Ectodermal cell (in vitro differentiated cells): ENCODE measurements around the gene CTNND1.

ENCODE experiments used
- H3K27ac ChIP-seq: 2 replicates; pipeline ENCODE4 v1.7.0; 2013; ENCODE audit warnings: mild to moderate bottlenecking, low read depth, low read length; ENCODE audit not compliant: insufficient read depth, poor library complexity, severe bottlenecking
- H3K27me3 ChIP-seq: 2 replicates; pipeline ENCODE4 v1.7.0; 2013; ENCODE audit warnings: mild to moderate bottlenecking, low read length; ENCODE audit not compliant: insufficient read depth, control insufficient read depth, poor library complexity, severe bottlenecking
- H3K36me3 ChIP-seq: one replicate; pipeline ENCODE4 v1.7.0; 2013; ENCODE audit warnings: low read length; ENCODE audit not compliant: control insufficient read depth, insufficient read depth
- H3K4me1 ChIP-seq: one replicate; pipeline ENCODE4 v1.7.0; 2013; ENCODE audit warnings: low read length; ENCODE audit not compliant: control insufficient read depth, insufficient read depth
- H3K4me3 ChIP-seq: 2 replicates; pipeline ENCODE4 v1.7.0; 2013; ENCODE audit warnings: low read depth, low read length, control low read depth; ENCODE audit not compliant: insufficient read depth
- H3K9me3 ChIP-seq: 2 replicates; pipeline ENCODE4 v1.7.0; 2013; ENCODE audit warnings: mild to moderate bottlenecking, low read length, moderate library complexity; ENCODE audit not compliant: control insufficient read depth
- WGBS, 2 experiments: methylation state at CpG; one replicate each; pipeline ENCODE4 v1.1.7; 2013; ENCODE audit warnings: missing lambda C conversion rate in 2 of 2; 5-methylcytosine and 5-hydroxymethylcytosine counted together

The CTNND1 gene

GRCh38 chr11:57735619-57736298 lies 25.8 kb upstream of the CTNND1 start:
- WGBS, 2 experiments = 78 to 80% methylated on average over 3 of the region's 3 CpGs
- H3K36me3 ChIP-seq = peaks cover 4% of the 10 kb centered on the region

GRCh38 chr11:57741132-57742086 lies 20.2 kb upstream of the CTNND1 start, which contains the start of gene SELENOH:
Gene SELENOH (plus strand): TSS chr11:57741491. CDS start chr11:57741596, 105 bp downstream.
- peak within 1 kb of the TSS; percentile 97 for H3K4me3 ChIP-seq
- no peaks in the 10 kb centered on the region for H3K27me3 ChIP-seq
- WGBS, 2 experiments = 1% methylated on average over 75 of the region's 75 CpGs
- peaks cover 32% of the 10 kb centered on the region for H3K36me3 ChIP-seq
- no peaks in the 10 kb centered on the region for H3K9me3 ChIP-seq
- no peaks in the 10 kb centered on the region for H3K4me1 ChIP-seq
- H3K27ac ChIP-seq = peak within 1 kb of the TSS; percentile 89

More at GRCh38 chr11:57735619-57736298, 25.8 kb upstream of the CTNND1 start:
- no peak overlapping the region for H3K4me3 ChIP-seq
- no peaks in the 10 kb centered on the region for H3K4me1 ChIP-seq
- H3K27ac ChIP-seq = no peak overlapping the region
- H3K27me3 ChIP-seq = no peaks in the 10 kb centered on the region
- no peaks in the 10 kb centered on the region for H3K9me3 ChIP-seq

GRCh38 chr11:57742087-57742452 lies 19.5 kb upstream of the CTNND1 start:
- H3K27ac ChIP-seq = no peak overlapping the region
- no peaks in the 10 kb centered on the region for H3K9me3 ChIP-seq
- 5 to 7% methylated on average over 10 of the region's 10 CpGs for WGBS, 2 experiments
- peak overlapping the region; percentile 97 for H3K4me3 ChIP-seq
- H3K27me3 ChIP-seq = no peaks in the 10 kb centered on the region
- H3K36me3 ChIP-seq = peaks cover 32% of the 10 kb centered on the region
- H3K4me1 ChIP-seq = no peaks in the 10 kb centered on the region

GRCh38 chr11:57744357-57744756 lies 17.2 kb upstream of the CTNND1 start:
- H3K36me3 ChIP-seq = peaks cover 28% of the 10 kb centered on the region
- H3K9me3 ChIP-seq = no peaks in the 10 kb centered on the region
- H3K4me3 ChIP-seq = no peak overlapping the region
- no peaks in the 10 kb centered on the region for H3K4me1 ChIP-seq
- WGBS, 2 experiments = 87 to 95% methylated on average over 2 of the region's 2 CpGs
- no peaks in the 10 kb centered on the region for H3K27me3 ChIP-seq
- H3K27ac ChIP-seq = no peak overlapping the region

- H3K9me3 ChIP-seq = no peaks in the 10 kb centered on the region
- no peaks in the 10 kb centered on the region for H3K27me3 ChIP-seq
- H3K4me1 ChIP-seq = no peaks in the 10 kb centered on the region
- H3K36me3 ChIP-seq = peaks cover 28% of the 10 kb centered on the region
- H3K4me3 ChIP-seq = no peak overlapping the region
- H3K27ac ChIP-seq = no peak overlapping the region
- 91 to 97% methylated on average over 5 of the region's 5 CpGs for WGBS, 2 experiments
These were observed 16.4 kb upstream of the CTNND1 start for GRCh38 chr11:57745206-57745605.

GRCh38 chr11:57746920-57747319 lies 14.7 kb upstream of the CTNND1 start:
- H3K9me3 ChIP-seq = no peaks in the 10 kb centered on the region
- H3K4me3 ChIP-seq = no peak overlapping the region
- H3K27me3 ChIP-seq = no peaks in the 10 kb centered on the region
- H3K27ac ChIP-seq = no peak overlapping the region
- peaks cover 28% of the 10 kb centered on the region for H3K36me3 ChIP-seq
- WGBS, 2 experiments = 83 to 86% methylated on average over 1 of the region's 1 CpG
- H3K4me1 ChIP-seq = no peaks in the 10 kb centered on the region

- Histone ChIP-seq H3K4me1 (no peaks in the 10 kb centered on the region), H3K4me3 (no peak overlapping the region), H3K9me3 (no peaks in the 10 kb centered on the region), H3K36me3 (no peaks in the 10 kb centered on the region), H3K27me3 (no peaks in the 10 kb centered on the region), H3K27ac (no peak overlapping the region)
These were observed 10.4 kb upstream of the CTNND1 start for GRCh38 chr11:57751176-57751575.

- H3K27ac ChIP-seq = no peak within 1 kb of the TSS
- no peaks in the 10 kb centered on the region for H3K27me3 ChIP-seq
- WGBS, 2 experiments = 64% methylated on average over 10 of the region's 10 CpGs
These were observed 9.8 kb upstream of the CTNND1 start, which contains the start of gene BTBD18 for GRCh38 chr11:57751676-57752253. Gene BTBD18 (minus strand): TSS chr11:57751819. CDS start chr11:57751188, 631 bp downstream.

GRCh38 chr11:57752954-57753353 lies 8.6 kb upstream of the CTNND1 start:
- no peaks in the 10 kb centered on the region for H3K27me3 ChIP-seq
- no peaks in the 10 kb centered on the region for H3K36me3 ChIP-seq
- H3K9me3 ChIP-seq = no peaks in the 10 kb centered on the region
- no peak overlapping the region for H3K4me3 ChIP-seq
- H3K27ac ChIP-seq = no peak overlapping the region
- WGBS, 2 experiments = 95 to 96% methylated on average over 30 of the region's 30 CpGs
- no peaks in the 10 kb centered on the region for H3K4me1 ChIP-seq

More at GRCh38 chr11:57751676-57752253, 9.8 kb upstream of the CTNND1 start, which contains the start of gene BTBD18:
- no peaks in the 10 kb centered on the region for H3K36me3 ChIP-seq
- no peak within 1 kb of the TSS for H3K4me3 ChIP-seq
- no peaks in the 10 kb centered on the region for H3K4me1 ChIP-seq
- no peaks in the 10 kb centered on the region for H3K9me3 ChIP-seq

- Histone ChIP-seq H3K4me1 (no peaks in the 10 kb centered on the region), H3K27ac (no peak overlapping the region), H3K4me3 (no peak overlapping the region), H3K9me3 (no peaks in the 10 kb centered on the region), H3K36me3 (no peaks in the 10 kb centered on the region), H3K27me3 (no peaks in the 10 kb centered on the region)
- 94 to 98% methylated on average over 2 to 3 of the region's 3 CpGs for WGBS, 2 experiments
These were observed 3.4 kb upstream of the CTNND1 start for GRCh38 chr11:57758174-57758573.
